NOMO-1 treated with dmso at 0.1 percent for 144 hours (cell line): ENCODE data around the gene USP17L17.
"Not testable (repeated sequence)": the region's sequence is repeated elsewhere in the genome, so short reads cannot be mapped to it uniquely, and the experiment has no call there.

ENCODE experiments used
- DNase-seq: peaks from one replicate; lab custom pipeline; 2025; ENCODE audit not compliant: unreplicated experiment; lab: John Stamatoyannopoulos, UW

Gene USP17L17, protein sequence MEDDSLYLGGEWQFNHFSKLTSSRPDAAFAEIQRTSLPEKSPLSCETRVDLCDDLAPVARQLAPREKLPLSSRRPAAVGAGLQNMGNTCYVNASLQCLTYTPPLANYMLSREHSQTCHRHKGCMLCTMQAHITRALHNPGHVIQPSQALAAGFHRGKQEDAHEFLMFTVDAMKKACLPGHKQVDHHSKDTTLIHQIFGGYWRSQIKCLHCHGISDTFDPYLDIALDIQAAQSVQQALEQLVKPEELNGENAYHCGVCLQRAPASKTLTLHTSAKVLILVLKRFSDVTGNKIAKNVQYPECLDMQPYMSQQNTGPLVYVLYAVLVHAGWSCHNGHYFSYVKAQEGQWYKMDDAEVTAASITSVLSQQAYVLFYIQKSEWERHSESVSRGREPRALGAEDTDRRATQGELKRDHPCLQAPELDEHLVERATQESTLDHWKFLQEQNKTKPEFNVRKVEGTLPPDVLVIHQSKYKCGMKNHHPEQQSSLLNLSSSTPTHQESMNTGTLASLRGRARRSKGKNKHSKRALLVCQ

DNA sequence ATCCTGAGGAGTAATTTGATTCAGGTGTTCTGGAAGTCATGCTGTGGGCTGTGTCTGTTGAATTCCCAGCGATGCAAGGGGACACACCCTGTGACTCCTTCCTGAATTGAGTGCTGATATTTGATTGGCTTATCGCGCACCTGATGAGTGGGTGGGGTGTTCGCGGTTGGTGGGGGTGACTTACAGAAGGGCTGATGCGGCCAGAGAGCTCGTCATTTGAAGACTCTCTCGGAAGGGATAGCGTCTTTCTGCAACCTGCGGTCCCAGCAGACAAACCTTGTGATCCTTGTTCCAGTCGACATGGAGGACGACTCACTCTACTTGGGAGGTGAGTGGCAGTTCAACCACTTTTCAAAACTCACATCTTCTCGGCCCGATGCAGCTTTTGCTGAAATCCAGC is at the start of gene USP17L17:
TSS of gene USP17L17 (plus strand) at position 301 of the 400 bp plus-strand sequence. CDS start at position 301, 0 bp downstream.
- not testable (repeated sequence) for DNase-seq

DNA sequence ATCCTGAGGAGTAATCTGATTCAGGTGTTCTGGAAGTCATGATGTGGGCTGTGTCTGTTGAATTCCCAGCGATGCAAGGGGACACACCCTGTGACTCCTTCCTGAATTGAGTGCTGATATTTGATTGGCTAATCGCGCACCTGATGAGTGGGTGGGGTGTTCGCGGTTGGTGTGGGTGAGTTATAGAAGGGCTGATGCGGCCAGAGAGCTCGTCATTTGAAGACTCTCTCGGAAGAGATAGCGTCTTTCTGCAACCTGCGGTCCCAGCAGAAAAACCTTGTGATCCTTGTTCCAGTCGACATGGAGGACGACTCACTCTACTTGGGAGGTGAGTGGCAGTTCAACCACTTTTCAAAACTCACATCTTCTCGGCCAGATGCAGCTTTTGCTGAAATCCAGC is 33.3 kb upstream of the USP17L17 start, which contains the start of gene USP17L10:
TSS of gene USP17L10 (plus strand) at position 301 of the 400 bp plus-strand sequence. CDS start at position 301, 0 bp downstream.
- DNase-seq = not testable (repeated sequence)

DNA sequence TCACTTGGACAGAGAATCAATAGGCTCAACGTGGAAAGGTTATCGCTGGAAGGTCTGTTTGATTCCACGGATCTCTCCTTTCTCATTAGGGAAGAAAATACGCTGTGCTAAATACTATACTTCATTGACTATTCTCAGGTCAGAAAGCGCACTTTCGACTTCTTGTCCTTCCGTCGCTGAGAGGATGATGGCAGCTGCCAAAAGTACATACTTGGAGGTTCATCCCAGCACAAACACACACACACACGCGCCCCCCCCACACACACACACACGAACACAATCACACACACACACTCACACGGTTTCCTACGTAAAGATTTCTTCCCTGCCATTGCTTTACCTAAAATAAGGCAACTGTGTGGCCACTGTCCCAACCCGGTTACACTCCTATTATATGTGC is 29.0 kb upstream of the USP17L17 start:
- not testable (repeated sequence) for DNase-seq

DNA sequence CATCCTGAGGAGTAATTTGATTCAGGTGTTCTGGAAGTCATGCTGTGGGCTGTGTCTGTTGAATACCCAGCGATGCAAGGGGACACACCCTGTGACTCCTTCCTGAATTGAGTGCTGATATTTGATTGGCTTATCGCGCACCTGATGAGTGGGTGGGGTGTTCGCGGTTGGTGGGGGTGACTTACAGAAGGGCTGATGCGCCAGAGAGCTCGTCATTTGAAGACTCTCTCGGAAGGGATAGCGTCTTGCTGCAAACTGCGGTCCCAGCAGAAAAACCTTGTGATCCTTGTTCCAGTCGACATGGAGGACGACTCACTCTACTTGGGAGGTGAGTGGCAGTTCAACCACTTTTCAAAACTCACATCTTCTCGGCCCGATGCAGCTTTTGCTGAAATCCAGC is 28.6 kb upstream of the USP17L17 start, which contains the start of gene USP17L11:
TSS of gene USP17L11 (plus strand) at position 301 of the 400 bp plus-strand sequence. CDS start at position 301, 0 bp downstream.
- DNase-seq = not testable (repeated sequence)

DNA sequence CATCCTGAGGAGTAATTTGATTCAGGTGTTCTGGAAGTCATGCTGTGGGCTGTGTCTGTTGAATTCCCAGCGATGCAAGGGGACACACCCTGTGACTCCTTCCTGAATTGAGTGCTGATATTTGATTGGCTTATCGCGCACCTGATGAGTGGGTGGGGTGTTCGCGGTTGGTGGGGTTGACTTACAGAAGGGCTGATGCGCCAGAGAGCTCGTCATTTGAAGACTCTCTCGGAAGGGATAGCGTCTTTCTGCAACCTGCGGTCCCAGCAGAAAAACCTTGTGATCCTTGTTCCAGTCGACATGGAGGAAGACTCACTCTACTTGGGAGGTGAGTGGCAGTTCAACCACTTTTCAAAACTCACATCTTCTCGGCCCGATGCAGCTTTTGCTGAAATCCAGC is 23.8 kb upstream of the USP17L17 start, which contains the start of gene USP17L12:
TSS of gene USP17L12 (plus strand) at position 301 of the 400 bp plus-strand sequence. CDS start at position 301, 0 bp downstream.
- DNase-seq = not testable (repeated sequence)

DNA sequence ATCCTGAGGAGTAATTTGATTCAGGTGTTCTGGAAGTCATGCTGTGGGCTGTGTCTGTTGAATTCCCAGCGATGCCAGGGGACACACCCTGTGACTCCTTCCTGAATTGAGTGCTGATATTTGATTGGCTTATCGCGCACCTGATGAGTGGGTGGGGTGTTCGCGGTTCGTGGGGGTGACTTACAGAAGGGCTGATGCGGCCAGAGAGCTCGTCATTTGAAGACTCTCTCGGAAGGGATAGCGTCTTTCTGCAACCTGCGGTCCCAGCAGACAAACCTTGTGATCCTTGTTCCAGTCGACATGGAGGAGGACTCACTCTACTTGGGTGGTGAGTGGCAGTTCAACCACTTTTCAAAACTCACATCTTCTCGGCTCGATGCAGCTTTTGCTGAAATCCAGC is 19.1 kb upstream of the USP17L17 start, which contains the start of gene USP17L13:
TSS of gene USP17L13 (plus strand) at position 301 of the 400 bp plus-strand sequence. CDS start at position 301, 0 bp downstream.
- not testable (repeated sequence) for DNase-seq

DNA sequence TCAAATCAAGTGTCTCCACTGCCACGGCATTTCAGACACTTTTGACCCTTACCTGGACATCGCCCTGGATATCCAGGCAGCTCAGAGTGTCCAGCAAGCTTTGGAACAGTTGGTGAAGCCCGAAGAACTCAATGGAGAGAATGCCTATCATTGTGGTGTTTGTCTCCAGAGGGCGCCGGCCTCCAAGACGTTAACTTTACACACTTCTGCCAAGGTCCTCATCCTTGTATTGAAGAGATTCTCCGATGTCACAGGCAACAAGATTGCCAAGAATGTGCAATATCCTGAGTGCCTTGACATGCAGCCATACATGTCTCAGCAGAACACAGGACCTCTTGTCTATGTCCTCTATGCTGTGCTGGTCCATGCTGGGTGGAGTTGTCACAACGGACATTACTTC is 13.4 kb upstream of the USP17L17 start:
- DNase-seq = not testable (repeated sequence)

DNA sequence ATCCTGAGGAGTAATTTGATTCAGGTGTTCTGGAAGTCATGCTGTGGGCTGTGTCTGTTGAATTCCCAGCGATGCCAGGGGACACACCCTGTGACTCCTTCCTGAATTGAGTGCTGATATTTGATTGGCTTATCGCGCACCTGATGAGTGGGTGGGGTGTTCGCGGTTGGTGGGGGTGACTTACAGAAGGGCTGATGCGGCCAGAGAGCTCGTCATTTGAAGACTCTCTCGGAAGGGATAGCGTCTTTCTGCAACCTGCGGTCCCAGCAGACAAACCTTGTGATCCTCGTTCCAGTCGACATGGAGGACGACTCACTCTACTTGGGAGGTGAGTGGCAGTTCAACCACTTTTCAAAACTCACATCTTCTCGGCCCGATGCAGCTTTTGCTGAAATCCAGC is 9.6 kb upstream of the USP17L17 start, which contains the start of gene USP17L15:
TSS of gene USP17L15 (plus strand) at position 301 of the 400 bp plus-strand sequence. CDS start at position 301, 0 bp downstream.
- DNase-seq = not testable (repeated sequence)

DNA sequence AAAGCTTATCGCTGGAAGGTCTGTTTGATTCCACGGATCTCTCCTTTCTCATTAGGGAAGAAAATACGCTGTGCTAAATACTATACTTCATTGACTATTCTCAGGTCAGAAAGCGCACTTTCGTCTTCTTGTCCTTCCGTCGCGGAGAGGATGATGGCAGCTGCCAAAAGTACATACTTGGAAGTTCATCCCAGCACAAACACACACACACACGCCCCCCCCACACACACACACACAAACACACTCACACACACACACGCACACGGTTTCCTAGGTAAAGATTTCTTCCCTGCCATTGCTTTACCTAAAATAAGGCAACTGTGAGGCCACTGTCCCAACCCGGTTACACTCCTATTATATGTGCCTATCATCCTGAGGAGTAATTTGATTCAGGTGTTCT is 5.2 kb upstream of the USP17L17 start:
- DNase-seq = not testable (repeated sequence)

DNA sequence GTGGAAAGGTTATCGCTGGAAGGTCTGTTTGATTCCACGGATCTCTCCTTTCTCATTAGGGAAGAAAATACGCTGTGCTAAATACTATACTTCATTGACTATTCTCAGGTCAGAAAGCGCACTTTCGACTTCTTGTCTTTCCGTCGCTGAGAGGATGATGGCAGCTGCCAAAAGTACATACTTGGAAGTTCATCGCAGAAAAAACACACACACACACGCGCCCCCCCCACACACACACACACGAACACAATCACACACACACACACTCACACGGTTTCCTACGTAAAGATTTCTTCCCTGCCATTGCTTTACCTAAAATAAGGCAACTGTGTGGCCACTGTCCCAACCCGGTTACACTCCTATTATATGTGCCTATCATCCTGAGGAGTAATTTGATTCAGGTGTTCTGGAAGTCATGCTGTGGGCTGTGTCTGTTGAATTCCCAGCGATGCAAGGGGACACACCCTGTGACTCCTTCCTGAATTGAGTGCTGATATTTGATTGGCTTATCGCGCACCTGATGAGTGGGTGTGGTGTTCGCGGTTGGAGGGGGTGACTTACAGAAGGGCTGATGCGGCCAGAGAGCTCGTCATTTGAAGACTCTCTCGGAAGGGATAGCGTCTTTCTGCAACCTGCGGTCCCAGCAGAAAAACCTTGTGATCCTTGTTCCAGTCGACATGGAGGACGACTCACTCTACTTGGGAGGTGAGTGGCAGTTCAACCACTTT is 4.4 kb downstream of the USP17L17 start, which contains the start of gene USP17L18:
TSS of gene USP17L18 (plus strand) at position 678 of the 728 bp plus-strand sequence. CDS start at position 678, 0 bp downstream.
- DNase-seq = not testable (repeated sequence)

DNA sequence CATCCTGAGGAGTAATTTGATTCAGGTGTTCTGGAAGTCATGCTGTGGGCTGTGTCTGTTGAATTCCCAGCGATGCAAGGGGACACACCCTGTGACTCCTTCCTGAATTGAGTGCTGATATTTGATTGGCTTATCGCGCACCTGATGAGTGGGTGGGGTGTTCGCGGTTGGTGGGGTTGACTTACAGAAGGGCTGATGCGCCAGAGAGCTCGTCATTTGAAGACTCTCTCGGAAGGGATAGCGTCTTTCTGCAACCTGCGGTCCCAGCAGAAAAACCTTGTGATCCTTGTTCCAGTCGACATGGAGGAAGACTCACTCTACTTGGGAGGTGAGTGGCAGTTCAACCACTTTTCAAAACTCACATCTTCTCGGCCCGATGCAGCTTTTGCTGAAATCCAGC is 9.4 kb downstream of the USP17L17 start, which contains the start of gene USP17L19:
TSS of gene USP17L19 (plus strand) at position 301 of the 400 bp plus-strand sequence. CDS start at position 301, 0 bp downstream.
- DNase-seq = not testable (repeated sequence)

DNA sequence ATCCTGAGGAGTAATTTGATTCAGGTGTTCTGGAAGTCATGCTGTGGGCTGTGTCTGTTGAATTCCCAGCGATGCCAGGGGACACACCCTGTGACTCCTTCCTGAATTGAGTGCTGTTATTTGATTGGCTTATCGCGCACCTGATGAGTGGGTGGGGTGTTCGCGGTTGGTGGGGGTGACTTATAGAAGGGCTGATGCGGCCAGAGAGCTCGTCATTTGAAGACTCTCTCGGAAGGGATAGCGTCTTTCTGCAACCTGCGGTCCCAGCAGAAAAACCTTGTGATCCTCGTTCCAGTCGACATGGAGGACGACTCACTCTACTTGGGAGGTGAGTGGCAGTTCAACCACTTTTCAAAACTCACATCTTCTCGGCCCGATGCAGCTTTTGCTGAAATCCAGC is 14.1 kb downstream of the USP17L17 start, which contains the start of gene USP17L20:
TSS of gene USP17L20 (plus strand) at position 301 of the 400 bp plus-strand sequence. CDS start at position 301, 0 bp downstream.
- not testable (repeated sequence) for DNase-seq

DNA sequence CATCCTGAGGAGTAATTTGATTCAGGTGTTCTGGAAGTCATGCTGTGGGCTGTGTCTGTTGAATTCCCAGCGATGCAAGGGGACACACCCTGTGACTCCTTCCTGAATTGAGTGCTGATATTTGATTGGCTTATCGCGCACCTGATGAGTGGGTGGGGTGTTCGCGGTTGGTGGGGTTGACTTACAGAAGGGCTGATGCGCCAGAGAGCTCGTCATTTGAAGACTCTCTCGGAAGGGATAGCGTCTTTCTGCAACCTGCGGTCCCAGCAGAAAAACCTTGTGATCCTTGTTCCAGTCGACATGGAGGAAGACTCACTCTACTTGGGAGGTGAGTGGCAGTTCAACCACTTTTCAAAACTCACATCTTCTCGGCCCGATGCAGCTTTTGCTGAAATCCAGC is 18.9 kb downstream of the USP17L17 start, which contains the start of gene USP17L21:
TSS of gene USP17L21 (plus strand) at position 301 of the 400 bp plus-strand sequence. CDS start at position 301, 0 bp downstream.
- not testable (repeated sequence) for DNase-seq

DNA sequence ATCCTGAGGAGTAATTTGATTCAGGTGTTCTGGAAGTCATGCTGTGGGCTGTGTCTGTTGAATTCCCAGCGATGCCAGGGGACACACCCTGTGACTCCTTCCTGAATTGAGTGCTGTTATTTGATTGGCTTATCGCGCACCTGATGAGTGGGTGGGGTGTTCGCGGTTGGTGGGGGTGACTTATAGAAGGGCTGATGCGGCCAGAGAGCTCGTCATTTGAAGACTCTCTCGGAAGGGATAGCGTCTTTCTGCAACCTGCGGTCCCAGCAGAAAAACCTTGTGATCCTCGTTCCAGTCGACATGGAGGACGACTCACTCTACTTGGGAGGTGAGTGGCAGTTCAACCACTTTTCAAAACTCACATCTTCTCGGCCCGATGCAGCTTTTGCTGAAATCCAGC is 23.6 kb downstream of the USP17L17 start, which contains the start of gene USP17L22:
TSS of gene USP17L22 (plus strand) at position 301 of the 400 bp plus-strand sequence. CDS start at position 301, 0 bp downstream.
- not testable (repeated sequence) for DNase-seq

DNA sequence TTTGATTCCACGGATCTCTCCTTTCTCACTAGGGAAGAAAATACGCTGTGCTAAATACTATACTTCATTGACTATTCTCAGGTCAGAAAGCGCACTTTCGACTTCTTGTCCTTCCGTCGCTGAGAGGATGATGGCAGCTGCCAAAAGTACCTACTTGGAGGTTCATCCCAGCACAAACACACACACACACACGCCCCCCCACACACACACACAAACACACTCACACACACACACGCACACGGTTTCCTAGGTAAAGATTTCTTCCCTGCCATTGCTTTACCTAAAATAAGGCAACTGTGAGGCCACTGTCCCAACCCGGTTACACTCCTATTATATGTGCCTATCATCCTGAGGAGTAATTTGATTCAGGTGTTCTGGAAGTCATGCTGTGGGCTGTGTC is 28.0 kb downstream of the USP17L17 start:
- not testable (repeated sequence) for DNase-seq
